Dedifferentiated amniotic fluid mesenchymal stem cell (primary cell): Measurements from ENCODE around the gene NHLRC2.

Experiments used
- DNase-seq: peaks from one replicate; pipeline ENCODE4 v3.0.0-alpha.2; 2016; ENCODE audit errors: extremely low spot score

NHLRC2 gene

DNA sequence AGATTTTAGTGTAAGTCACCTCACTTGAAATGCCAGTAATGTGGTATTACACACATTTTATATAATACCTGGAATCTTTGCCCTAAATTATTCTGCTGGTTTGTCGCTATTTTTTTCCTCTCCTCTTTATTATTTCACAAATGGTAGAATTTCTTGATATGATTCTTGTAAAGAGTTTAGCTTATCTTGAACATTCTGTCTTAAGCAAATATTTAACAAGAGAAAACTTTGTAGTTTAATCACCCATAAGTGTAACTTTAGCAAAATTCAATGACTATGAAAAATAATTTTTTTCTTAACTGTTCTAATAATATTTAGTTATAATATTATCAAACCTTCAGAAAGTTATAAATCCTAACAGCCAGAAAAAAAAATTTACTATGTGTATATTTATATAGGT is 56.7 kb downstream of the NHLRC2 start:
- DNase-seq: no peak

DNA sequence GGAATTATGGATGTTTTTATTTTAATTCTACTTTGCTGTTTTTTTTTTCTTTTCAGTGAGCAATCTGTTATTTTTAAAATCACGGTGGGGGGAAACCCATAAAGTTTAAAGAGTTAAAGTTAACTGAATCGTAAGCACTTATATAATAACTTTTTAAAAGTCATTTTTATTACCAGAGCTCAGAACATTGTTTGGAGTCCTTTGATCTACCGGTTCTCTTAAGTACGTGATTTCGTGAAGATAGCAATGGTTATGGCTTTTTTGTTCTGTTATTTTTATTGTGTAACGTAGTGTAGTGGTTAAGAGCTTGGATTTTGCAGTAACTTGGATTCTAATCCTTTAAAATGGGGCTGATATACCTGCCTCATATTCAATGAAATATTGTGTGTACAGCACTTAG is 57.4 kb downstream of the NHLRC2 start:
- no peak for DNase-seq

DNA sequence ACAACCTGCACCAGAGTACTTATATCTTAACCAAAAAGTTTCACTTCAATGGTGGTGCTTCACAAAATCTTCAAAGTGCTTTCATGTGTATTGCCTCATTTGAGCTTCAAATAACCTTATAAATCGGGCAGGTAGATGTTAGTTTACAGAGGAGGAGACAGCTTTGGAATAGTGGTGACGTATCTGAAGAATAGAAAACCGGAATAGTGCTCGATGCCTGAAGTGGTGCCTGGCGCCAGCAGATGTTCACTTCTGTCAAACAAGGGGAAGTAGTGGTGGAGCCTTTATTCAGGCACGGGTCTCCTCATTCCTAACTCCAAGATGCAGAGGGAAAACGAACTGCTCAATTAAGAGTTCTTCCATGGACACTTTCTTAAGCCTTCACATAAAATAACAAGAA is 58.1 kb downstream of the NHLRC2 start:
- no peak for DNase-seq

DNA sequence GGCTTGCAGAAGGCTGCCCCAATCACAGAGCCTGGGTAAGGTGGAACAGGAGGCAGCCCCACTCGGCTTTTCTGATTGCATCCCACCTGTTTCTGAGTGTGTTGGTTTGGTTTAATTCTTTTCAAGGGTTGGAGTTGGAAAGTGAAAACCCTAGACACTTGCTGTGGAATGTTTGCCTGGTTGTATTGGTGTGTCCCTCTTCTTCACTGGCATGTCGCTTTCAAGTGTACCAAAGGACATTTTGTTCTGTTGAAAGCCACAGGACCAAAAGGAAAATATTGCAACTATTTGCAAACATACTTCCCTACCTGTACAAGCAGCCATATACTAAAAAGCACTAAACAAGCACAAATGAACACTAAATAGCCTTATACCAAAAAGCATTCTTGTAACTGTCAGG is 60.5 kb downstream of the NHLRC2 start:
- DNase-seq: no peak

DNA sequence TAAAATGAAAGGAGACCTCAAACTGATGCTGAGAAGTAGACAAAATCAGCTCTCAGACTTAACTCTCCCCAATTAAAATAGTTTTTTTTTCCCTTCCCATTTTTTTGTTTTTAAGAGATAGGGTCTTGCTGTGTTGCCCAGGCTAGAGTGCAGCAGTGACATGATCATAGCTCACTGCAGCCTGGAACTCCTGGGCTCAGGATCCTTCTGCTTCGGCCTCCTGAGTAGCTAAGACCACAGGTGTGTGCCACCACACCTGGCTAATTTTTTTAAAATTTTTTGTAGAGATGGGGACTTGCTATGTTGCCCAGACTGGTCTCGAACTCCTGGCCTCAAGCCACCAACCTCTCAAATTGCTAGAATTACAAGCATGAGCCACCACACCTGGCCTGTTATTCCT is 61.1 kb downstream of the NHLRC2 start:
- DNase-seq: no peak

DNA sequence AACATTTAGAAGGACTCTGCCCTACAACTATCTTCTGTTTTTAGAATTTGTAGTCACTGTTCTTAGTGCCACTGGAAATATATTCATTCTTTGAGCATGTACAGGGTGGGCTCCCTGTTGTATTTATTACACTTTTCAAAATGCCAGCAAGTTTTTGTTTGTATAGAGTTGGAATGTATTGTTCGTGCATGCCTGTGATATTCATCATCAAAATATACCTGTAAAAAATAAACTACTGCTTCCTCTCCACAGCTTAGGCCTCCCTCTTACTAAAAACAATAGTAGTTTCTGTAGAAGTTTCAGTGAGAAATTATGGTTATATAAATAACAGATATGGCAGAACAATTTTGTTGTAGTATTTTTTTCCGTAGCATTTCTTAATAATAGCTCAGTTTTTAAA is 61.6 kb downstream of the NHLRC2 start:
- DNase-seq: no peak

DNA sequence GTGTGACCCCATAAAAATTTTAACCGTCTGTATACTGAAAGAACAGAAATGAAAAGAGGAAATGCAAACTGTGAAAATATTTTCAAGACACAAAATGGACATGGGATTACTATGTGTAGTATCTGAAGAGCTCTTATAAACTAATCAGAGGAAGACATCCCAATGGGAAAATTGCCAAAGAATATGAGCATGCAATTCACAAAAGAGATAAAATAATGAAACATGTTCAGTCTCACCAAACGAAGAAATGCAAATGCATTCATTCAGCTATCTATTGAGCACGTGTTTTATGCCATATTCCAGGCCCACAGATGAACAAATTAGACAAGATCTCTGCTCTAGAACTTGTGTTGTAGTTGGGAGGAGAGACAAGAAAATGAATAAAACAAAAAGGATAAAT is 63.2 kb downstream of the NHLRC2 start:
- DNase-seq: no peak

DNA sequence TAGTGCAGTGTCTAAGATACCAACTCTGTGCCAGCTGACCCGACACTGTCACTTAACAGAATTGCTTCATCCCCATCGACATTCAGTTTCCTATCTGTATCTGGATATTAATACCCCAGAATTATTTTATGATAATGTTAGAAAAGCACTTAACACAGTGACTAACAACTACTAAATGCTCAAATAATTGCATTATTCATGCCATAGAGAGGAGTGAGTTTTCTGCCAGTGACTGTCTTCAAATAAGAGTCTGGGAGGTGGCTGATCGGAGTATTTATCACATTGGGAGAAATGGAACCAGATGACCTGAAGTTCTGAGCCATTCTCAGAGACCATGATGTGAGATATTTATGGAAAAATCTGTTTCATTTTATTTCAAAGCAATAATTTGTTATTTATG is 65.7 kb downstream of the NHLRC2 start:
- DNase-seq: no peak

DNA sequence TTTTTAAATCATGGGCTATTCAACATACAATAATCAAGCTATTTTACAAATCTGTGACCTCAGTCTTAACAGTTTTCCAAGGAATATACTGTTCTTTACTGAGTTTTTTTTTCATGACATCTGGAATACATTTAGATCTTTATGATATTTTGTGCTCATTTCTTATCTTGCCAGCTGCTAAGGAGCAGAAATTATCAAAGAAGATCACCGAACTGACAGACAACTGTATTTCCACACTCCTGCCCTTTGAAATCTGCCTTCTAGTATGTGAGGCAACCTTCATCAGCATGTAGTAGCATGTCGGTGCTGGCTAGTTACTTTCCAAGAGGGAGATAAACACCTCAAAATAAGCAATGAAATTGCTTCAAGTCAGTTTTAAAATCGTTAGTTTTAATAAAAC is 66.4 kb downstream of the NHLRC2 start:
- no peak for DNase-seq

DNA sequence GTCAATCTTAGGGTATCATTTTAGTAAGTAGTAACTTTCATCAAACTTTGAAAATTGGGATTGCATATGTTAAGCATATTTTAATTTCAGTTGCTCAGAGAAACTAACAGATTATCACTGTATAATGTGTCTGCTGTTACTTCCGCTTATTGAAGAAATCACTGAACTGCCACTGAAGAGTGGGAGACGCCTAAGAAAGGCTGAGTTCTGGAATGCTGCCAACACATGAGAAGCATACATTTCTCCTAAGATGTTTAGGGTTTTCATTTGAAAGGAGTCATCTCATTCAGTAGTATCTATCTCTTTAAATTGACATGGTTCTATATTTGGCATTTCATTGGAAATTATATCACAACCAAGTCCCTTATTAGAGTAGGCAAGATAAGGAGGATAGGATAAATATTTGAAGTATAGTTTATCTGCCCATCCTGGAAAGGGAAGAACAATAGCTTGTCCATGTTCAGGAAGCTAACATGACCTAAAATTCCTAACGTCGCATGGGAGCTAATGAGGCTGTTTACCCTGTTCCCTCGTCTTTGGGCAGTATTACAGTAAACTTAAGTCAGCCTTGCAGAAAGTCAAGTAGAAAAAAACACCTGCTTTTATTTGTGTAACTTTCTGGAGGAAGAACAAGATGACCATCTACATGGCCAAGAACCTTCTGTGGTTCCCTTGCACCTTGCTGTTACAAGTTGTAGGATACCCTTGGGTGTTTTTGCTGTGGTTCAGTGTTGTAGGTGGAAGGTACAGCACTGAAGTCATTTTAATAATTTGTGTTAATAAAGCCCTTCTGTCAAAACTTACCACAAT is 67.3 kb downstream of the NHLRC2 start:
- DNase-seq: no peak

DNA sequence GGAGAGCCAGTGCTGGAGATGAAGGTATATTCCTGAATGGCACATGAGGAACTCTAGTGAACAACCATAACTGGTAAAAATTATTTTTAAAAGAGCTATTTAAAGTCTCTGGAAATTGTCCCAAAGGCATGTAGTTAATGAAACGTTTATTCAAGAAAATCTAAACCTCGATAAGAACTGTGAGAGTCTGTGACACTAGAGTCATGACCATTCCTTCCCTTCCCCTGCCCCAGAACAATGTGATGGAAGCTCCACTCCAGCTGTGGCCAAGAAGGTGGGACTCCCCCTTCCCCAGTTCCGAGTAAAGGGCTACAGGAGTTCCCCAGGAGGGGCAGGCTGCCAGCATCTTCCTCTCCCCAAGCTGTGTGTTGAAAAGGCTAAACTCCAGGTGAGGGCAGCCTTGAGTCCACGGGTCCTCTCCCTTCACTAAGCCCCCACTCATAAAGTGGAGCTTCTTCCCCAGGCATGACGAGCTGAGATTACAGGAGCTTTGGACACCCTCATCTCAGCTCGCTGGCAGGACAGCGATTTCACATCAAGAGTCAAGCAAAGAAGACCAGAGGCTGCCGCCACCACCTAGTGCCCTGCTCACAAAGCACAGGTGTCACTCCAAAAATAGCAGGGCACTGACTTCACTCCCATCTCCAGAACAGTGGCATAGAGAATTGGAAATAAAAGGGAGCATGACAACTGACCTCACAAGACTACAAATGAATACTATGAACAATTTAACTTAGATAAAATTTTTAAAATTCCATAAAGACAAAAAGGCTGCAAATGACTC is 68.5 kb downstream of the NHLRC2 start:
- no peak for DNase-seq

DNA sequence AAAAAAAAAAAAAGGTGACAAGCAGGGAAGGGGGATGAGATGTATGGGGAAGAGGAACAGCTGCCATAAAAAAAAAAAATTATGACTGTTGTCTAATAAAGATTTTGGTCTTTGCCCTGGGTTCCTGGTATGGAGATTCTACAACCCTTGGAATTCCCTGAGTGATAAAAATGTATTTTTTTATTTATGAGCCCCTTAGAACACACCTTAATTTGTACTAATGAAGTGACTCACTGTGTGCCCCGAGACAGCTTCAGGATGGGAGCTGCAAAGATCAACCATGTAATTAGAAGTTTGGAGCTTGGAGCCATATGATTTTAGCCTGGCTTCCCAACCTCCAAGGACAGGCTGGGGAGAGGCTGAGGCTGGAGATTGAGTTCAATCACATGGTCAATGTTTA is 69.7 kb downstream of the NHLRC2 start:
- DNase-seq: no peak

DNA sequence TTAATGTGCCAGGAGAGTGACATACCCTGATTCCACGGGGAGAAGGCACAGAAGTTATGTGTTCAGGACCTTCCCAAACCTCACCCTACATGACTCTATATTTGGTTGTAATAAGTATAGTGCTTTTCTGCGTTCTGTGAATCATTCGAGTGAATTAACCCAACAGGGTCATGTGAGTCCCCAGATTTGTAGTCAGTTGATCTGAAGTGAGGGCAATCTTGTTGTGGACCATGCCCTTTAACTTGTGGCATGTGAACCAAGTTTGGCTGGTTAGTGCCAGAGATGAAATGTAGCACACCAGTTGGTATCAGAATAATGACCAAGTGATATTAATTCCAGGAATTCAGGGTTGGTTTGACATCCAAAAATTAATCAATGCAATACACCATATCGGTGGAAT is 70.2 kb downstream of the NHLRC2 start:
- DNase-seq: no peak

DNA sequence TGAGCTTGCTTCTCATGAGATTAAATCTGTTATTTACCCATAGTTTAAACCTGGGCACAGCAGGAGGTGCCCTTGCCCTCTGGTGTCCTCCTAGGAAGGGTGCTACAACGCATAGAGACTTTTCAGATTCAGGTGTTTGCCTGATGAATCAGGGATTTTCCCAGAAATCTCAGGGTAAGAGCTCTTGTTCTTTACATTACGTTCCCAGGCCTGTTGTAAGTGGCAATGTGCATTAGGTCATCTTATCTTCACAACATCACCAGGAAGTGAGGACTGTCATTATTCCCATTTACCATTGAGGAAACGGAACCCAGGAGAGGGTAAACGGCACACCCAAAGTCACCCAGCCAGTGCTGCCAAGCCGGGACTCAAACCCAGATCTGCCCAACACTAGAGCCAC is 73.0 kb downstream of the NHLRC2 start:
- DNase-seq: no peak

DNA sequence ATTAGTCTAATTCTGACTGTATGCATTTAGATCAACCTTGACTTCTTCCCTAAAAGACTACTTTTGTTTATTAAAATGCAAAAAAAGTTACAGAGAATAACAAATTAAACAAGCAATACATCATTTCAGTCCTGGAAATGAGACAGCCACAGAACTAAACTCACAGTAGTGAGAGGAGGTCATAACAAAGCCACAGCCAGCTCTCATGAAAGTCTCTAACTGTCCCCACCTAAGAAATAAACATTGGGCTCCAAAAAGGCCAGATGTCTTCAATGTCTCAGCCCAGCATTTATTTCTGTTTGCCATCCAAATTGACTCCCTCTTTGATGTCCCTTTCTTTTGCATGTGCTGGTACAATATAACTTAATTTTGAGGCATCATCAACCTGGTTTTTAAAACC is 74.4 kb downstream of the NHLRC2 start:
- no peak for DNase-seq

DNA sequence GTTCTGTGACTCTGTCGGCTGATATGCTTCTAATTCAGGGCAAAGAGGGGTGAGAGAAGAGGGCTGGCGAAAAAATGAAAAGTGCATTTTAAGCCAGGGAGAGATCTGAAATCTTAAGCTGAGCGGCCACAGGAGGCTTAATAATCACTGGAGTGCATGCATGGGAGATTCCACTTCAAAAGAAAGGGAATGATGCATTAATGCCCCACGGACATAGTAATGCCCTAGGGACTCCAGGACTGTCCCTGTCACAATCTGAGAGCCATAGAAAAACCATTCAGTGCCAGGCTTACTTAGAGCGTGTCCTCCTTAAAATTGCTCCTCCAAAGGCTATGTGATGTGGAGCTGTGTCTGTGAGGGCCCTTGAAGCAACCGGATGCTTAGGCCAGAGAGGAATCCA is 75.1 kb downstream of the NHLRC2 start:
- no peak for DNase-seq

DNA sequence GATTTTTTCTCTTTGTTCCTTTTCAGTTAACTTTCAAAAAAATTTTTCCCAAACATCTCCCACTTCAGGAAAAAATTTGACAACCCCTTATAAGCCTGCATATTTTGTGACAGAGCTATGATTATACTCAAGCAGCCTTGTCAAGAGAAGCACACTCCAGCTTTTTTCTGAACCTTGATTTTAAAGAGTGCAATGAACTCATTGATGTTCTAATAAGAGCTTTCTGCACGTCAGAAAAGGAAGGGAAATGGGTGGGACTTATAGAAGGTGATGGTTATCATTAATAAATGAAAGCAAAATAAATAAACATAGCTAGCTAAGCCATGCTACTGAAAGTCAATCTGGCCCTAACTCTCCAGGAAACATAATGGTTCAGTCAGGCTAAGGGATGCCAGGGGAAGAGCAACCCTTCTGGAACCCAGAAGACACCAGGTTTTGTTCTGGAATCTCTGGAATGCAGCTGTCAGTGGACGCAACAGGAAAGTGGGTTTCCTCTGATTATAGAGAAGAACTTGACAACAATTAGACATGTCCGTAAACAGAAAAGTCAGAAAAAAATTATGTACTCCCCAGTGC is 76.1 kb downstream of the NHLRC2 start:
- DNase-seq: no peak

DNA sequence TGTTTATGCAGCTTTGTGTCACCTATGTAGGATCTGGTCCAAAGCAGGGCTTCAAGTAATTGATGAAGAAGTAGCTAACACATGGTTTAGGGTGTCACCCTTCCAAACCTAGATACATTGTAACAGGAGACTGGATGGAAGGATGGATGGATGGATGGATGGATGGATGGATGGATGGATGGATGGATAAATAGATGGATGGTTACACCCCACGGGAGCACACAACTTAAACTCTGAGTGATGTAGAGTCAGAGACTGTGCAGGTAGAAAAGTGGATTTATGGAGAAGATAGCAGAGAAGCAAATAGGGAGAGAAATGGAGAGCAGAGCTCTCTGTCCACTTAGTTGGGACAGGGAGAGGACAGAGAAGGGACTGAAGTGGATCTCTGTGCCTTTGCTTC is 78.4 kb downstream of the NHLRC2 start:
- DNase-seq: no peak

DNA sequence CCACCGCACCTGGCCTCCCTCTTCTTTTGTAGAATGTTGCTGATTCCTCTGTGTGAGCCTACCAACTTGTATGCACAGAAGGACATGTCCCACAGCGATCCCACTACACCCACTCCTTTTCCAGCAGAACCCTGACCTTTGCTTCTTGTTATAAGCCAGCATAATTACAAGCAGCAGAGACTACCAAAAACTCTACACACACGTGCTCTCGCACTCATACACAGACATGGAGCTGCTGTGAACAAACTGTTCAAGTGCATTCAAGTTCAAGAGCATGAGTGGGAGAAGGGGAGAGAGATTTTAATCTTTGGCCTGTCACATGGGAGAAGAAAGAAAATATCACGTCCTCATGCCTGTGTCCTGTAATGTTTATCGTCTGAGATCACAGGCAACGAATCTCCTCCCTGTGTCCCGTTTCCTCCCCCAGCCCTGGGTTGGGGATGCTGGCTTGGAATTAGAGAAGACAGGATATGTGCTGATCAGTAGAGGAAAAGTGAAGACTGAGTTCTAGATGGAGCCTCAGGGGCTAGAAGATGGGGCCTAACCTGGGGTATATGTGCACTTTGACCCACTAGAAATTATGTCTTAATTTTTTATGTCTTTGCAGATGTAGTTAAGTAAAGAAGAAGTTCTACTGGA is 79.6 kb downstream of the NHLRC2 start:
- DNase-seq: no peak

DNA sequence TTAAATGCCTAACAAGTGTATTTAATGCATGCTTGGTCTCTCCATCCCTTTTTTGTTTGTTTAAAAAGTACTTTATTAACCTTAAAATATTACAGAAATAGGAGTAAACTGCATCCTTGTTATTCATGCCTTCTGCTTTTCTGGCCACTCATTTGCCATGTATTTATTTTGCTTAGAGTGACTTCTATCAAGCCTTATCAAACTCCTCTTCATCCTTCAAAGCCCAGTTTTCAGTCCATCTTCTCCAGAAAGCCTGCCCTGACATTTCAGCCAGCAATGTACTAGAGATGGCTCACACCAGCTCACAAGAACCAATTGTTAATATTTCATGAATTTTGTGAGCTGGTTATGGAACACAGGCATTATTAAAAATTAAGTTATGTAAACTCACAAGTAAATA is 82.8 kb downstream of the NHLRC2 start:
- no peak for DNase-seq

DNA sequence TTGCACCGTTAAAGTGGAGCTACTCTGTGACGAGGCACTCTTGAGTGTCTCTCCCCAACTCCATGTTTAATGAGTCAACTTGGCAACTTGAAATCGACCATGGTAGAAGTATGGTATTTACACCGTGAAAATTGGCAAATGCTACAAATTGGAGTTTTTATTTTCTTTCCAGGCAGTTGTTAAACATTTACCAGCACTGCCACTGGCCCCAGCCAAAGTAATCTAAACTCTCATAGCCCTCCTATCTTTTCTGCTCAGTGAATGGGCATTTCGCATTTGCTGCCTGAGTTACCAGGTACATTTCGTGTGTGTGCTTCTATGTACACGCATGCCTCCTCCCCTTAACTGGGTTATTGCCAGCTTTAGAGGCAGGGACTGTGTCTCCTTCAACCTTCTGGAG is 83.3 kb downstream of the NHLRC2 start:
- no peak for DNase-seq

DNA sequence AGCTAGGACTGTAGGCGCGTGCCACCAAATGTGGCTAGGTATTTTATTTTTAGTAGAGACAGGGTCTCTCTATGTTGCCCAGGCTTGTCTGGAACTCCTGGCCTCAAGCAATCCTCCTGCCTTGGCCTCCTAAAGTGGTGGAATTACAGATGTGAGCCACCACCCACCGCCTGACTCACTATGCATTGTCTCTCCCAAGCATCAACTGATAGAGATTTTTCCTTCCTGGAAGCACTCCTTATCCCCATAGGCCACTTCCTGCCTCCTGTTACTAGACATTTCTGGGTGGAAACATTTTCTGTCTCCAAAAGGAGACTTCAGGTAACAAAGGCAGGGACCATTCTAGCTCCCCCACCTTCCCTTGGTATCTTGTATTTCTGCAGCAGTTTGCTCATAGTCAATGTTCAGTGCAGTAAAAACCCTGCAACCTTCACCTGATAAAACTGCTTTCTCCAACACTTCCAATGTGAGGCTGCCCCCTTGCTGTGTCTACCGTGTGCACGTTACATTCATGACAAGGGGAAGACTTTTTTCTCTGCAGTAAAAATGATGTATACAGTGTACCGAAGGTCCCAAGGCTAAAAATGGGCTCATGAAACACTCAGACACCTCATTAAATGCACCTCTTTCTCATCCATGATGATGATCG is 84.9 kb downstream of the NHLRC2 start:
- no peak for DNase-seq
